GM18517 (cell line): ENCODE measurements around the gene IL20RB.

Experiments used
- ATAC-seq: cut with Tn5 transposase; IDR thresholded peaks from one replicate; pipeline ENCODE4 v1.9.1; 2021; ENCODE audit warnings: mild to moderate bottlenecking, moderate library complexity; ENCODE audit not compliant: unreplicated experiment

The IL20RB gene, protein sequence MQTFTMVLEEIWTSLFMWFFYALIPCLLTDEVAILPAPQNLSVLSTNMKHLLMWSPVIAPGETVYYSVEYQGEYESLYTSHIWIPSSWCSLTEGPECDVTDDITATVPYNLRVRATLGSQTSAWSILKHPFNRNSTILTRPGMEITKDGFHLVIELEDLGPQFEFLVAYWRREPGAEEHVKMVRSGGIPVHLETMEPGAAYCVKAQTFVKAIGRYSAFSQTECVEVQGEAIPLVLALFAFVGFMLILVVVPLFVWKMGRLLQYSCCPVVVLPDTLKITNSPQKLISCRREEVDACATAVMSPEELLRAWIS

DNA sequence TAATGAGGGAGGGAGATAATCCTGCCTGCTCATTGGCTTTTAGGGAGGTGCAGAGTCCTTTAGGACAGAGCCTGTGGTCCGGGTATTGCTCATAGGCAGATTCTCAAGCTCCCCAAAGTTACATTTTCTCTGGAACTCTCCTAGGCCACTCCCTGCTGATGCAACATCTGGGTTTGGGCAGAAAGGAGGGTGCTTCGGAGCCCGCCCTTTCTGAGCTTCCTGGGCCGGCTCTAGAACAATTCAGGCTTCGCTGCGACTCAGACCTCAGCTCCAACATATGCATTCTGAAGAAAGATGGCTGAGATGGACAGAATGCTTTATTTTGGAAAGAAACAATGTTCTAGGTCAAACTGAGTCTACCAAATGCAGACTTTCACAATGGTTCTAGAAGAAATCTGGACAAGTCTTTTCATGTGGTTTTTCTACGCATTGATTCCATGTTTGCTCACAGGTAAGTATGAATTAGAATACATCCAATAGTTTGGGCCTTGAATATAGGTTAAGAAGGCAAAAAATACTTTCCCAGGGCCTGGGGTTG is at the start of gene IL20RB:
IL20RB (plus strand) TSS at position 233 of the 538 bp plus-strand sequence; CDS start at position 364, 131 bp downstream.
- ATAC-seq, result no peak

DNA sequence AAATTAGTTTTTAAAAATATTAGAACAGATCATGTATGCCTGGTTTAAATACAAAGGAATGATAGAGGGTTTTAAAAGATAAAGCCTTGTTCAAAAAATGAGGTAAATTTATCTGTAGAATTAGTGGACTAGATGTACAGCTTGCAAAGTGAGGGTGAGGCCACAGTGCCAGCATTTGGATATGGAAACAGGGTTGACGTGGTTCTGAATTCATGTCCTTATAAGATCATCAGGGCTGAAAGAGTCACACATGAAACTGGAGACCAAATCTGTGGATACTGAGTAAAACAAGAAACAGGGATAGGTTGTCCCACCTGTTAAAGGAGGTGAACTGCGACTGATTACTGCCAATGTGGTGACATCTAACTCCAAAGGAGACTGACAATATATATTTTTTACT is 49.5 kb upstream of the IL20RB start:
- no peak for ATAC-seq

DNA sequence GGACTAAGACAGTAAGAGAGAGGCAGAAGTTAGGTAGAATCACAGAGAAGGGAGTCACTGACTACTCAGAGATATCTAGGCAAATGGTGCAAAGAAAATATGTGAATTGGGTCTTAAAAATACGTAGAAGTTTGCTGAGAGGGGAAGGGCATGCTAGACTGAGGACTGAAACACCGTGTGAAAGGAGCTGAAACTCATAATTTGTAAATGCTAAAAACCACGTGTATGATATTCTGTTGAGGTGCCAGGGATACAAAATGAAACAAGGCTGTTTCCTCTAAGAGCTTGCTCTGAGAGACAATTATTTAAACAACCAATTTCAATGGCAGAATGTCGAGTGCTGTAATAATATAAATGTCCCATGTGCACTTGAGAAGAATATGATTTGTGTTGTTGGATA is 48.6 kb upstream of the IL20RB start:
- ATAC-seq, result no peak

DNA sequence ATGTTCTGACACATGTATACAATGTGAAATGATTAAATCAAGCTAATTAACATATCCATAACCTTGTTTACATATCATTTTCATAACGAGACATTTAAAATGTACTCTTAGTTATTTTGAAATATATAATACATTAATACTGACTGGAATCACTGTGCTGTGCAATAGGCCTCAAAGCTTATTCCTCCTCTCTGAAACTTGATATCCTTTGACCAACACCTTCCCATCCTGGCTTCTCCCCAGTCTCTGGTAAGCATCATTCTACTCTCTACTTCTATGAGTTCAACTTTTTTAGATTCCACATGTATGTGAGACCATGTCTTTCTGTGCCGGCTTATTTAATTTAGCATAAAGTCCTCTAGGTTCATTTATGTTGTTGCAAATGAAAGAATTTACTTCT is 47.1 kb upstream of the IL20RB start:
- ATAC-seq, result no peak

DNA sequence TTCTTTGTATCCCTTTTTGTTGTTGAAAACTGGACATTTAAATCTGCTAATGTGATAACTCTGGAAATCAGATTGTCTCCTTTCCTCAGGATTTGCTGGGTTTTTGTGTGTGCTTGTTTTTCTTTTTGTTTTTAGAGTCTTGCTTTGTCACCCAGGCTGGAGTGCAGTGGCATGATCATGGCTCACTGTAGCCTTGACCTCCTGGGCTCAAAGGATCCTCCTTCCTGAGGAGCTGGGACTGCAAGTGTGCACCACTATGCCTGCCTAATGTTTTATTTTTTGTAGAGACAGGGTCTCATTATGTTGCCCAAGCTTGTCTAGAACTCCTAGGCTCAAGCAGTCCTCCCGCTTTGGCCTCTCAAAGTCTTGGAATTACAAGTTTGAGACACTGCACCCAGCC is 44.6 kb upstream of the IL20RB start:
- ATAC-seq, result no peak

DNA sequence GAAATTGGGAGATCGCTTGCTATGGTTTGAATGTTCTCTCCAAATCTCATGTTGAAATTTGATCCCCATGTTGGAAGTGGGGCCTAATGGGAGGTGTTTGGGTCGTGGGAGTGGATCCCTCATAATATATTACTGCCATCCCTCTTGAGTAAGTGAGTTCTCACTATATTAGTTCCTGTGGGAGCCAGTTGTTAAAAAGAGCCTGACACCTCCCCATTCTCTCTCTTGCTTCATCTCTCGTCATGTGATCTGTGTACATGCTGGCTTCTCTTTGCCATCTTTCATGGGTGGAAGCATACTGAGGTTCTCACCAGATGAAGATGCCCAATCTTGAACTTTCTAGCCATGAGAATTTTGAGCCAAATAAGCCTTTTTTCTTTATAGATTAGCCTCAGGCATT is 43.0 kb upstream of the IL20RB start:
- ATAC-seq, result no peak

DNA sequence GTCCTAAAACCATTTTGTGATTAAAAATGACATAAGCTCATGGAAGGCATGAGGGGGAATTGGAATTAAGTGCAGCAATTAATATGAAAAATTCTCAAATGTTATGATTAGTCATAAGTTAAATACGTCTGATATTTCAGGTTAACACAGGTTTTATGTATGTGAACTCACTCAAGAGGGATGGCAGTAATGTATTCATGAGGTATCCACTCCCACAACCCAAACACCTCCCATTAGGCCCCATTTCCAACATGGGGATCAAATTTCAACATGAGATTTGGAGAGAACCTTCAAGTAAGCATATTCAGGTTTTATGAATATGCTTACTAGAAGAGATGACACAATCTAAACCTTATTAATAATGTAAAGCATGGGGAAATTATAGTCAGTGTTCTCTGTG is 41.6 kb upstream of the IL20RB start:
- ATAC-seq, result no peak

DNA sequence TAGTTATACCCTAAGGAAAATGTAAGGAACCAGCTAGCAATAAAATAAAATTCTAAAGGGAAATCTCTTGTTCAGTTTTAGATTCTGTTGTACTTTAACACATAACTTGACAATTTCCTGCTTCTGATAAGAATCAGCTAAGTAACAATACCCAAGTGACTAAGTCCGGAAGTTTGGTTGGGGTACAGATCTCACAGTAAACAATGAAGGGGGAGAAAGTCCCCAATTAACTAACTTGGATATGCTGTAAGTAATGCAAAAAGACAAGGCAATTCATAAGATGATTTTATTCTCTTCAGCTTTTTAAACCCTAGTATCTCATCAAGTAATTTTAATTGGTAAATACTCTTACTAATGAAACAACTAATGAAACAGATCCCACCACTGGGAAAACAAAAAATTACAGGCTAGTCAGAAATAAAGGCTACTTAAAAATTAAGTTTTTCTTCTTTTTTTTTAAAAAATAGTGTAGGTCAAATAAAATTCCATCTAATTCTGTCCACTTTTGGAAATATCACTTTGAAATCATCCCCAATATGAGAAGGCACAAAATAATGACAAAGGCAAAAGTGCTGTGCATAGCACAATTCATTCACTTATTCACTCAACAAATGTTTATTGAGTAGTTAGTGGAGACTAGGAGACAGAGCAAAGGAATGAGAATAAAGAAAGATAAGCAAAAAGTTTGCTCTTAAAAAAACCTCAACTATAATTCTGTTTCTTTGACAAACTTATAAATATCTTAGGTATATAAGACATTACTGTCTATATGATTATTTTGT is 37.8 kb upstream of the IL20RB start:
- no peak for ATAC-seq

DNA sequence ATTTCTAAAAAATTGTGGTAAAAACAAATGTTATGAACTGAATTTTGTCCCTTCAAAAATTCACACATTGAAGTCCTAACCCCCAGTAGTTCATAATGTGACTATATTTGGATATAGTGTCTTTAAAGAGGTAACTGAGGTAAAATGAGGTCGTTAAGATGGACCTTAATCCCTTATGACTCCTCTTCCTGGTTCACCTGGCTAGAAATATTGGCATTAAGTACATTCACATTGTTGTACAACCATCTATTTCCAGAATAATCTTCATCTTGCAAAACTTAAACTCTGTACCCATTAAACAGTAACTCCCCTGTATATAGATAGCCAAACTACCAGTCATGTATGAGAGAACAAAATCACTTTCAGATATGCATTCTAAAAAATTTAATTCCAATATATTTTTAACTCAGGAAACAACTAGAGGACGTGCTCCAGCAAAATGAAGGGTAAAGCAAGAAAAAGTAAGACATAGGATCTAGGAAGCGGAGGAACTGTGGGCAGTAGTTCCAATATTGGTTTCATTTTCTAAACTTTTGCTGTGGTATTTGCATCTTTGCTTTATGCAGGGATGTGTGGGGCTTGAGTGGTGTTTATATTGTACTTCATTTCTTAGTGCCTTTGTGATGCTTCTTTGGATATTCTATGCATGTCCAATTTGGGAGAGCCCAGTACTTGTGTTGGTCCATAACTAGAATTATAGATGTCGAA is 36.7 kb upstream of the IL20RB start:
- ATAC-seq, result no peak

DNA sequence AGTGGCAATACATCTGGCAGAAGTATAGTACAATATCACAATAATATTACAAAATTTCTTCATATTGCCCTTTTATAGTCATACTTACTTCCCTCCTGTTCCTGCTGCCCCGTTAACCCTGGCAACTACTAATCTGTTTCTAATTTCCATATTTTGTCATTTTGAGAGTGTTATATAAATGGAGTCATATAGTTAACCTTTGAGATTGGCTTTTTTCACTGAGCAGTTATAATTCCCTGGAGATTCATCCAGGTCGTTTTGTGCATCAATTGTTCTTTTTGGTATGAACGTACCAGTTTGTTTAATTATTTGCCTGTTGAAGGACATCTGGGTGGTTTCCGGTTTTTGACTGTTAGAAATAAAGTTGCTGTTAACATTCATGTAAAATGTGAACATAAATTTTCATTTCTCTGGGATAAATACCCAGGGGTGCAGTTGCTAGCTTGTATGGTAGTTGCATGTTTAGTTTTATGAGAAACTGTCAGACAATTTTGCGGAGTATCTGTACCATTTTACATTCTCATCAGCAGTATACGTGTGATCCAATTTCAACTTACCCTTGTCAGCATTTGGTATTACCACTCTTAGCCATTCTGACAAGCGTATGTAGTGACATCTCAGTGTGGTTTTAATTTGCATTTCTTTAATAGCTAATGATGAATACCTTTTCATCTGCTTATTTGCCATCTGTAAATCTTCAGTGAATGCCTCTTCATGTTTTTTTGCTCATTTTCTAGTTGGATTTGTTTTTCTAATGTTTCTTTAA is 32.2 kb upstream of the IL20RB start:
- ATAC-seq, result peak; percentile 48

DNA sequence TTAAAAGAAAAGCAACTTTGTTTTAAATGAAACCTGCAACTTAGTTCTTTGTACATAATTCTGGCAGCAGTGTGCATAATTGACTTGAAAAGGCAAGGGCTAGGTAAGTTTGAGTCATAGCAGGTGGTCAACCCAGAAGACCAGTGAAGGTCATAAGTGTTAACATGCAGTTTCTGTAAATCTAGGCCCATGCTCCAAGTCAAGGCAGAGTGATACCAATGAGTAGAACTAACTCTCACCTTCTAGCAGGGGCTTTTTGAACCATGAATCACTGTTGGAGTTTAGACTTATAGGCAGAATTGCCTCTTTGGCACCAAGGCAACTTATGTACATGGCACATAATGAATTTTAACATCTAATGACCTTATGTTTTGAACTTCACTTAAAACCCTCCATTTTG is 29.5 kb upstream of the IL20RB start:
- ATAC-seq, result no peak

DNA sequence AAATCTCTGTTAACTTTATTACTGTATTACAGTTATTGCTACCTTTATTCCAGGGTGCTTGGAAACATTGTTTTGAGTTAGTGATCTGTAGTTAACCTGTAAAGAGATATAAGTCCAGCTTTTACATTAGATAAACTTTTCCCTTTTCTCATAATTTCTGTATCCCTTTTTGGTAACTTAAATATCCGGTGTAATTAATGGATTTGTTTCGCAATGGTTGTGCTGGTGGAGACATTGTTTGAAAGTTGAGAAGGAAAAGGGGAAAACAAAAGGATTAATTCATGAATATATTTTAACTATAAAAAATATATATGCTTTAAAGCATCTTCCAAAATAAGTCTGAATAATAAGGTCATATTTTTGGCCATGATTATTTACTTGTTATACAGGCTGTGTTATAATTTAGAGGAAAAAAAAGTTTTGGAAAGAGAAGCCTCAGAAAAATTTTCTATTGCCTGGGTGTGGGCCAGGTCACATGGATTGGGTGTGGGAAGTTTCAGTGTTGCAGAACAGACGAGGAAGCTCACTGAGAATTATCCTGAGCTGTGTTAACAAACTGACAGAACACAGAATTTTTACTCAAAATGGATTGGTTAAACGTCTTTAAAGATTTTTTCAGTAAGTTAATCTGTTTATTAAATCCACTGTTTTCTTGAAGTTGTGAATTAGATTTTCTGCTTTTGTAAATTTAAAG is 27.7 kb upstream of the IL20RB start:
- no peak for ATAC-seq

DNA sequence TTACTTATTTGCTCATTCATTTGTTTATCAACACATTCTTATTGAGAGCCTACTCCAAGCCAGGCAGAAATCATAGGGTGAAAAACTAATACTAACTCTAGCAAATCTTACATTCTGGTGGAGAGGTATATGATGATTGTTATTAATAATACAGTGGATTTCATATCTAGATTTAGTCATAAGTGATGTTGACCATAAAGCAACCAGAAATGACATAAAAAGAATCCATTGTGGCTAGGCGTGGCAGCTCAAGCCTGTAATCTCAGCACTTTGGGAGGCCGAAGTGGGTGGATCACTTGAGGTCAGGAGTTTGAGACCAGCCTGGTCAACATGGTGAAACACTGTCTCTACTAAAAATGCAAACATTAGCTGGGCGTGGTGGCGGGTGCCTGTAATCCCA is 26.2 kb upstream of the IL20RB start:
- ATAC-seq, result no peak

DNA sequence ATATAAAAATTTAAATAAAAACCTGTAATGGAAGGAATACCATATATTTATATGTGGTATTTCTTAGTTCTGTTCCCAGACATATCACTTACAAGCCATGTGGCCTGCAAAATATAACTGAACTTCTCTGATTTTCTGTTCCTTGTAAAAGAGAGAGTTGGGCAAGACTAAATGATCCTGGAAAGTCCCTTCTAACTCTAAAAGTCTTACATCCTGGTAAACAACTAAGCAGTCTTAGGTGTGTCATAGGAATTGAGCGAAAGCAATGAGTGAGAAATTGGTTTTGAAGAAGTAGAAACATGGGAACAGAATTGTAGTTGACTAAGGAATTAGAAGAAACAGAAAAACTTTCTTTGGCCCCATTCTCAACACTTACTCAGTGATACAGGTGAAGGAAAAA is 25.3 kb upstream of the IL20RB start:
- no peak for ATAC-seq

DNA sequence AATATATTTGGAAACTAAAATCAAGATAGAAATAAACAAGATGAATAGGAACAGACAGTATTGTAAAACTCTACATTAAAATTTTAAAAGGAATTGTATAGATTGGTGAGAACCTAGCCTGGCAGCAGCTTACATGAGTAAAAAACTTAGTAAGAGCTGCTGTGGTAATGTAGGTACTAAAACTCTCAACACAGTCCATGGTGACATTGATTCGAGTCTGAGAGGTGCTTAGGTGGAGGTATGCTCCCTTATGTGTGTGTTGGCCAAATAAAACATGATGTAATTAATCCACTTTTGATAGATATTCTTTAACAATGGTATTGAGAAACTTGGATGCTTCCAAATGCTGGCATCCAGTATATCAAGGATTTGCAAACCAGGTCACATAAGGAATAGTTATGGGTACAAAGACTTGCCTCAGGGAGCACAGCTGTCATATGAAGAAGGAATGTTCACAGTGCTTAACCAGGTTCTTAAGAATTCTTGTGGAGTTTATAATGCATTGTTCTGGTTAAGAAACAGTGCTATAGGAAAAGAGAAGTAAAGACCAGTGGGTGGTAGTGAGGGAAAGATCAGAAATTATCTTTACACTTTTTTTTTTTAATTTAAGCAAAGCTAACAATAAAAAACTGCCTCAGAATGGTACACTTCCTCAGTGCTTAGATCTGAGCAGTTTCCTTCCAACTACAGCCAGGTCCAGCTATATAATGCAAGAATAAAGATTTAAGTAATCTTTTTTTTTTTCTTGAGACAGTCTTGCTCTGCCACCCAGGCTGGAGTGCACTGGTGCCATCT is 24.6 kb upstream of the IL20RB start:
- no peak for ATAC-seq

DNA sequence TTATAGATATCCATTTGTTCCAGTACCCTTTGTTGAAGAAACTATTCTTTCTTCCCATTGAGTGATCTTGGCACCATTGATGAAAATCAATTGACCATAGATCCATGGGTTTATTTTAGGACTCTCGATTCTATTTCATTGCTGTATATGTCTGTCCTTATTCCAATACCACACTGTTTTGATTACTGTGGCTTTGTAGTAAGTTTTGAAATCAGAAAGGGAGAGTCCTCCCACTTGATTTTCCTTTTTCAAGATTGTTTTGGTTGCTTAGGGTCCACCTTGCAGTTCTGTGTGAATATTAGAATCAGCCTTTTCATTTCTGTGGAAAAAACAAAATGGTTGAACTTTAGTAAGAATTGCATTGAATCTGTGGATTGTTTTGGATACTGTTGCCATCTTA is 20.6 kb upstream of the IL20RB start:
- no peak for ATAC-seq

DNA sequence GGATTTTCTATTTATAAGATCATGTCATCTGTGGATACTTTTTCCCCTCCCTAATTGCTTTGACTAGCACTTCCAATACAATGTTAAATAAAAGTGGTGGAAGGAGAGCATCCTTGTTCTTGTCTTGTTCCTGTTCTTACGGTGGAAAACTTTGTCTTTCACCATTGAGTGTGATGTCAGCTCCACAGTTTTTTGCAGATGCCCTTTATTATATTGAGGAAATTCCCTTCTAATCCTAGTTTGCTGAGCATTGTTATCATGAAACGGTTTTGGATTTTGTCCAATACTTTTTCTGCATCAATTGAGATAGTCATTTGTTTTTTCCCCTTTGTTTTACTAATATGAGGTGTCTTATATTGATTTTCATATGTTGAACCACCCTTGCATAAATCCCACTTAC is 19.9 kb upstream of the IL20RB start:
- ATAC-seq, result no peak

DNA sequence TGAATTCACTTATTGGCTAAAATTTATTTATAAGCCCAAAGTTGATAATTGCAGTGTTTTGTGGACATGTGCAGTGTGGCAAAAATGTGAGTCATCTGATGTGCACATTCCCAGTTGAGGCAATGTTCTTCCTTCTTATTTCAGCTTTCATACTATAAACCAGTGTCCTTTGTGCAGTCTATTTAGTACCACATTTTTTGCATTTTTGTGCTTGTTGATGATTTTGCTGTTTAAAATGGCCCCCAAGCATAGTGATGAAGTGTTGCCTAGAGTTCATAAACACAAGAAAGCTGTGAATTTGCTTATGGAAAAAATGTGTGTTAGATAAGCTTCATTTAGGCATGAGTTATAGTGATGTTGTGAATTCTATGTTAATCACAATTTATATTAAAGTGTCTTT is 19.4 kb upstream of the IL20RB start:
- no peak for ATAC-seq

DNA sequence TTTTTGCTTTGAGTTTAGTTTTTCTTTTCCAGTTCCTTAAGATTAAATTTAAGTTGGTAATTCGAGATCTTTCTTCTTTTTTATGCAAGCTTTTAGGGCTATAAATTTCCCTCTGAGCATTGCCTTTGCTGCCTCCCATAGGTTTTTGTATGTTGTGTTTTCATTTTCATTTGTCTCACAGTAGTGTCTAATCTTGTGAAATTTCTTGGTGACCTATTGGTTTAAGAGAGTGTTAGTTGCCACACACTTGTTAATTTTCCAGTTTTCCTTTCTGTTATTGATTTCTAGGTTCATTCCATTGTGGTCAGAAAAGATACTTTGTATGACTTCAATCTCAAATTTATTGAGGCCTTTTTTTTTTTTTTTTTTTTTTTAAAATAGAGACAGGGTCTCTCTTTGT is 18.3 kb upstream of the IL20RB start:
- ATAC-seq, result no peak

DNA sequence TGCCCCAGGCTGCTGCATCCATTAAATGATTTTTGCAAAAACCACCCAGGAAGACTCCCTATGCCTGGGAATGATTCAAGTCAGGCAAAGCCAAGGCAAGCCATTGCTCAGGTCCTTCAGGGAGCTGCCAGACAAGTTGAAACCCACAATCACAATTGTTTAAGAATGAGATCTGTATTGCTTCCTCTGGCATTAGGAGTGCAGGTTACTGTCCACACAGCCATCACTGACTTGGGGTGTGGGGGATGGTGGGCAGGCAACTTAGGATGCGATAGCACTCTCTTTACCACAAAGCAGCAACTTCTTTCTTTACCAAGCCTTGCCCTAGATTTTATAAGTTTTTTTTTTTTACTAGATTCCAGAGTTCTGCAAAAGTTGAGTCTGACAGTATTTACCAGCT is 15.0 kb upstream of the IL20RB start:
- ATAC-seq, result no peak
